IMR-90 (cell line): ENCODE data around the gene EPB41L2.

ENCODE experiments used
- BHLHE40 ChIP-seq: fragments of 150-350 bp; IDR thresholded peaks from 2 replicates; pipeline ENCODE4 v1.6.1; 2016; ENCODE audit warnings: mild to moderate bottlenecking, low read depth, low read length
- CEBPB ChIP-seq: IDR thresholded peaks from 2 replicates; pipeline ENCODE4 v1.6.1; 2012; ENCODE audit warnings: low read depth, low read length, improper control_type of control experiment
- CHD1 ChIP-seq: IDR thresholded peaks from 2 replicates; pipeline ENCODE4 v1.6.1; 2012; ENCODE audit warnings: low read depth, low read length, improper control_type of control experiment
- POLR2A ChIP-seq: IDR thresholded peaks from 2 replicates; pipeline ENCODE4 v1.6.1; 2012; ENCODE audit warnings: mild to moderate bottlenecking, low read depth, low read length
- RAD21 ChIP-seq: IDR thresholded peaks from 2 replicates; pipeline ENCODE4 v1.6.1; 2012; ENCODE audit warnings: low read length, improper control_type of control experiment
- RFX5 ChIP-seq: IDR thresholded peaks from 2 replicates; pipeline ENCODE4 v1.8.0; 2012; ENCODE audit warnings: low read depth, mild to moderate bottlenecking, low read length, moderate library complexity
- SMC3 ChIP-seq: fragments of 150-350 bp; IDR thresholded peaks from 2 replicates; pipeline ENCODE4 v1.6.1; 2016; ENCODE audit warnings: low read depth, mild to moderate bottlenecking, antibody characterized with exemption, low read length, moderate library complexity
- TF ChIP-seq, protein P1 (sequence below): conservative IDR thresholded peaks from 2 replicates; pipeline ENCODE4 v1.5.1; 2012; ENCODE audit warnings: mild to moderate bottlenecking, low read depth, low read length, improper control_type of control experiment

DNA sequence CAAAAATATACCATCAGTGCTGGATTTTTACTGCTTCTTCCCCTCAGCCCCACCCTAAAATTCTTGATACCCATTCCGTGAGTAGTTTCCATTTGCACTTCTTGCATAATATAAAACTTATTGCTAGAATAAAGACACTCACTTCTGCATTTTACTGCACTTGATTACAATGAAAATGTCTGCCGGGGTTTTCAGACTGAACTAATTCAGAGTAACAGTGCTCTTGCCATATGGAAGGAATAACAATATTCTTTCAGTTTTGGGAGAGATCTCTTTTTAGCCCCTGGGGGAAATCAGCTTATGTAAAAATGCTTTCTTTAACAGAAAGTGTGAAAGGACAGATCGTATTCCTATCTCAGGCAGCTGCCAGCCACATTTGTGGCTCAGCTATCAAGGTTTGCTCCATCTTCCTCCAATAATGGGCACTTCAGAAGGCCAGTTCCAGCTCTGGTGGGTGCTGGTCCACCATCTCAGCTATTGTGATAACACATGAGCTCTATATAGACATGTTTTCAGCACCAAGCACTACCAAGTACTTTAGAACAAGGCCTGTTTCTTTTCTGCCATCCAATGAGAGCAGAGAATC, 226.9 kb downstream of the EPB41L2 start:
- no peak for TF ChIP-seq SMC3
- no peak for TF ChIP-seq POLR2A
- TF ChIP-seq RAD21, result no peak
- TF ChIP-seq, protein P1, sequence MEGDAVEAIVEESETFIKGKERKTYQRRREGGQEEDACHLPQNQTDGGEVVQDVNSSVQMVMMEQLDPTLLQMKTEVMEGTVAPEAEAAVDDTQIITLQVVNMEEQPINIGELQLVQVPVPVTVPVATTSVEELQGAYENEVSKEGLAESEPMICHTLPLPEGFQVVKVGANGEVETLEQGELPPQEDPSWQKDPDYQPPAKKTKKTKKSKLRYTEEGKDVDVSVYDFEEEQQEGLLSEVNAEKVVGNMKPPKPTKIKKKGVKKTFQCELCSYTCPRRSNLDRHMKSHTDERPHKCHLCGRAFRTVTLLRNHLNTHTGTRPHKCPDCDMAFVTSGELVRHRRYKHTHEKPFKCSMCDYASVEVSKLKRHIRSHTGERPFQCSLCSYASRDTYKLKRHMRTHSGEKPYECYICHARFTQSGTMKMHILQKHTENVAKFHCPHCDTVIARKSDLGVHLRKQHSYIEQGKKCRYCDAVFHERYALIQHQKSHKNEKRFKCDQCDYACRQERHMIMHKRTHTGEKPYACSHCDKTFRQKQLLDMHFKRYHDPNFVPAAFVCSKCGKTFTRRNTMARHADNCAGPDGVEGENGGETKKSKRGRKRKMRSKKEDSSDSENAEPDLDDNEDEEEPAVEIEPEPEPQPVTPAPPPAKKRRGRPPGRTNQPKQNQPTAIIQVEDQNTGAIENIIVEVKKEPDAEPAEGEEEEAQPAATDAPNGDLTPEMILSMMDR, result no peak
- no peak for TF ChIP-seq CHD1
- TF ChIP-seq RFX5, result no peak
- TF ChIP-seq CEBPB, result no peak
- TF ChIP-seq BHLHE40, result no peak
